NCI-H446 (cell line): ENCODE data around the gene C17orf67.

Experiments used
- DNase-seq, 2 experiments: peaks; one replicate each; lab custom pipeline; 2025; lab: John Stamatoyannopoulos, UW

C17orf67 gene

GRCh38 chr17:56808503-56808902 is 25.2 kb downstream of the C17orf67 start:
- DNase-seq, result peak; percentile 64 to 68

- no peak for DNase-seq
Observed at GRCh38 chr17:56807723-56808122, 26.0 kb downstream of the C17orf67 start.

DNA sequence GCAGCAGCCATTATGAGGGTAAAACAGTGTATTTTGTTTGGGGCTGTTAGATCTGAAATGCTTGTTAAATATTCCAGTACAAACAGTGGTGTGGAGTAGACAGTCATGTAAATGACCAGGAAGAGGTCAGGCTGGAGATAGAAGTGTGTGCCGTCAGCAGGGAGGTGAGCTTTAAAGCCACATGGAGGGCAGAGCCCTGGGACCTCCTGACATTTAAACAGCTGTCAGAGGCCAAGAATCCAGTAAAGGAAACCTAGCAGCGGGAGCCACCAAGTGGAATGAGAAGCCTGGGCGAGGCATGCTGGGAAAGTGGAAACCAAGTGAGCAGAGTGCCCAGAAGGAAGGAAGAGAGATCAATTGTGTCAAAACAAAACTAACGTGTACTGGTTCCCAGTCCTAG is 26.8 kb downstream of the C17orf67 start:
- no peak for DNase-seq

- DNase-seq, result no peak
Observed at GRCh38 chr17:56804454-56804853, 29.3 kb downstream of the C17orf67 start.

GRCh38 chr17:56803071-56803470 is 30.6 kb downstream of the C17orf67 start:
- DNase-seq, result no peak

GRCh38 chr17:56801459-56802178 is 32.1 kb downstream of the C17orf67 start:
- DNase-seq, result peak in 1 of 2 experiments; percentile 18

GRCh38 chr17:56798916-56799315 is 34.8 kb downstream of the C17orf67 start:
- no peak for DNase-seq

DNA sequence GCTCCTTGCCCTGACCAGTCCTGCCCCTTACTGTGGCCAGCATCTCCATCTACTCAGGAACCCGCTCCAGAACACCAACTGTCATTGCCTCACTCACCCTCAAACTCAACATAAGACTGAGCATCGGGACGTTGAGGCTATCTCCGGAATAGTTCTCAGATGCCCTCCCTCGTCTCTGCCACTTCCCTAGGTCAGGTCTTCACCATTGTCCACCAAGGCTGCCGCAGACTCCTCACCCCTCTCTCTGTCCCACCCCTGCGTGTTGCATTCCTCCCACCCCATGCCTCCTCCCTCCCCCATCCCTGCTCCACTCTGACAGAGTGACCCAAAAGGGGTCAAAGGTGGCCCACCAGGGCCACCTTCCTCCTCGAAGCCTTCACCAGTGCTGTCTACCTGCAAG is 37.2 kb downstream of the C17orf67 start:
- no peak for DNase-seq

DNA sequence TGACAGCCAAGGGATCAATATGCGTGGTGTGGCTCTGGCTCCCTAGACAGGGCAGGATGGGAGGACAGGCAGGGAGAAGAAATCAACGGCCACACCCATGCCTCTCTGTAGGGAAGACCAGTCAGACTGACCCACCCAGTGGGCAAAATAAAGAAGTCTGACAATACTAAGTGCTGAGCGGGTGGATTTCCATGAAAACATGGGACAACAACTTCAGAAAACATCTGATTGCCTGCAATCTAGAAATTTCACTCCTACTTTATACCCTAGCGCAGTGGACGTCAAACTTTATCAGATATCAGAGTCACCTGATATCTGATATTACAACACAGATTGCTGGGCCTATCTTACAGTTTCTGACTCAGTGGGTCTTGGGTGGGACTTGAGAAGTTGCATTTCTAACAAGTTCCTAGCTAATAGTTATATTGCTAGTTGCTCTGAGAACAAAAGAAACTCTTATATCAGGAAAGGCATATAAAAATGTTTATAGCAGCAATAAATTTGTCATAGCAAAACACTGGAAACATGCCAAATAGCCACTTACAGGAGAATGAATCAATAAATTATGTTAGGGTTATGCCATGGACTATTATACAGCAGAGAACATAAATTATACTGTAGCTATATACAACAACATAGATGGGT is 38.4 kb downstream of the C17orf67 start:
- DNase-seq, result no peak

GRCh38 chr17:56793957-56794356 is 39.8 kb downstream of the C17orf67 start:
- DNase-seq, result no peak

GRCh38 chr17:56793531-56793930 is 40.2 kb downstream of the C17orf67 start:
- DNase-seq, result no peak

GRCh38 chr17:56792267-56792666 is 41.5 kb downstream of the C17orf67 start:
- no peak for DNase-seq

- DNase-seq, result no peak
Observed at GRCh38 chr17:56786989-56787482, 46.7 kb downstream of the C17orf67 start.

DNA sequence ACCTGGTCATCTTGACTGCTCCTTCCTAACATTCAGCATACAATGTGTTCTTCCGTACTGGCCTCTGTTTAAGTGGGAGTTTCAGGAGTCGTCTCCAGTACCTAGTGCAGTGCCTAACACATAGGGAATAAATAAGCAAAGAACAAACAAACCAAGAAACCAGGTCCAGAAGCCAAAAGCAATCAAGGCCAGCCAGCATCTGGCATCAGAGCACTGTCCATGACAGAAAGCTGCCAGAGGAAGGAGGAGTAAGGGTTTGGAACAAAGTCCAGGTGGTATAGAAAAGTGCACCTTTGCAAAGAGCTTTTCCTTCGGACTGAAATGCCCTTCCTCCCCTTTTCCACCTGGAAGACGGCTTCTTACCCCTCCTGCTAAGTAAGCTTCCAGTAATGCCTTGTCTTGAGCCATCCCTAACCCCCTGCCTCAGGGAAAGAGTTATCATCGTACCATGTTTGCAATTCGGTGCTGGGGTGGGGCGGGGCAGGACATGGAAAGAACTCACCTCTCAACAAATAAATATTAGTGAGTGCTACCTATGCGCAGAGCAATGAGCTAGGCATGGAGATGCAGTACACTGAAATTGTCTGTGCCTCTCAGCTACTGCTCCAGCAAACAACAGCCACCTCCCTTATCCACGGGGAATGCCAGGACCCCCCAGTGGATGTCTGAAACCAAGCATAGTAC is 47.6 kb downstream of the C17orf67 start:
- no peak for DNase-seq

DNA sequence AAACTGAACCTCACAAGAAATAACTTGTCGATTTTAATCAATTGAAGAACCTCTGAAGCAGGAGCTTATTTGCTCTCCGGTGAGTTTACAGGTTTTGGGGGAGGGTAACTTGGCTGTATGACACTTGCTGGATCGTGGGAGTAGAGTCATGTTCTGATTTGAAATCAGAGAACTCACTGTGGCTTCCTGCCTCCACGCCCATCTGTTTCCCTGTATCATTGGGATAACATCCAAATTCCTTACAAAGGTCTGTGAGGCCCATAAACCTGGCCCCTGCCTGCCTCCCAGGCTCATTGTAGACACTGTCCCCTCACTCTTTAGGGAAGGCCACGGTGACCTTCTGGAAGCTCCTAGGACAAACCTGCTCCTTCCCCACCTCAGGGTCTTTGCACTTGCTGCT is 48.3 kb downstream of the C17orf67 start:
- no peak for DNase-seq

- no peak for DNase-seq
Observed at GRCh38 chr17:56782338-56782737, 51.4 kb downstream of the C17orf67 start.

- DNase-seq, result no peak
Observed at GRCh38 chr17:56781906-56782305, 51.8 kb downstream of the C17orf67 start.

DNA sequence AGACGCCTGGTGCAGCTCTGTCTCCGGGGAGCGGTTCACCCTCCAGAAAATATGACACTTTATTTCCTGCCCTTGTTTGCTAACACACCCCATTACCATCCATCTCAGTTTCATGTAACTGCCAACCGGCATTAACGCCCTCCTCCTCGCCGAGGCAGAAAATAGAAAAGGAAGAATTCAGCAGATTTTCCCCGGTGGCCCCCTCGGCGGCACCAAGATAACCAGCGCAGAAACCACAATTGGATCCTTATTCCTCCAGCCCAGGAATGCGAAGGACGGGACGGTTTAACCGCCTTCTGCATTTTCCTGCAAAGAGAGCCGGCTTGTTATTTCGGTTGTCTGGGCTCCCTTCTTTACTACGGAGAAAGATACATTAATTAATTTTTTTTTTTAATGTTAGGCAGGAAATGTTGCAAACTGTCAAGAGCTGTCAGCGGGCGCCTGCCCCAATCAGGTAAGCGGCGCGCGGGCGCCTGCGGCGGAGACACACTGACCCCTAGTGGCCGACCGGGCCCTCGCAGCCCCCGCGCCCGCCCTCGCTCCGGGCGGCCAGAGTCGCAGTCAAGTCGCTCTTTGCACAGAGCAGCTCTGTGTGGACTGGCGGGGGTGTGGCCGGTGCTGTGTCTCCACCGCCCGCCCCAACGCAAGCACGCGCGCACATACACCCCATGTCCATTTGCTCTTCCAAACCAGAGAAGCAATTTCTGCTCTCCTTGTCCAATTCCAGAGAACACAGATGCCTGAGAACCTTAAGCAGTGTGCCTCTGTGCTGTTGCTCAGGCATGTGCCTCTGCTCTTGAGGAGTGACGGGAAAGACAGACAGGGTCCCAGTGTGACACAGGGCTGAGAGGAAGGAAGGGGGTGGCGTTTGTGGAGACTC is 53.6 kb downstream of the C17orf67 start:
- peak; percentile 16 to 71 for DNase-seq

- DNase-seq, result no peak
Observed at GRCh38 chr17:56779322-56779721, 54.4 kb downstream of the C17orf67 start.

- no peak for DNase-seq
Observed at GRCh38 chr17:56778898-56779297, 54.8 kb downstream of the C17orf67 start.

DNA sequence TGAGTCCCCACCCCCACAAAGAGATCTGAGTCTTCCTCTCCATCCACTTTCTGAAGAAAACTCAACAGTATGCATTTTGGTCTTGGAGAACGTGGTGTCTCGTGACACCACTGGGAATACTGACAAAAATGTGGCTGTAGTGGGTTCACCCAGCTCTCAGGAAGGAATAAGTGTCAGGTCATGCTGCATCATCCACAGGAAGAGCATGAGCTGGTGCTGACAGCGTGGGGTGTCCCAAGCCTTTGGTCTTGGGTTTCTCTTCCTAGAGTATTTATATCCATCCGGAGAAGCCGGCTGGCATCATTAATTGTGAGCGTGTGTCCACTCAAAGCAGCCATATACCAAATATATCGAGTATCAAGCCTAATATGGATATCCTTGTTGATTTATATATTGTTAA is 55.9 kb downstream of the C17orf67 start:
- no peak for DNase-seq

DNA sequence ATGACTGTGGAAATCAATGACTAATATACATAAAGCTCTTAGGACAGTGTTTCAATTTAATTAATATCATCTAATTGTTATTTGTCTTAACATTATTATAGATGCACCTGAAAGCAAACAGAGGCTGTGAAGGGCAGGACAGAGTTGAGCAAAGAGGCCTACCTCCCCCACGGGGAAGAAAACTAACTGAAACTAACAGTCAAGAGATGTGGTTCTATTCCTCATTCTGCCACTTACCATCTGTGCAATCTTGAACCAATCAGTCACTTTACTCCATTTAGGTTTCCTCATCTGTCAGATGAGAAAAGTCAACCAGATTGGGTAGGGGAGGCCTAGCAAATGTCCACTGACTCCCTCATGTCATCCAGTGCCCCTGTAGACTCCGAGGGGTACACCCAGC is 59.1 kb downstream of the C17orf67 start:
- no peak for DNase-seq
